Subcutaneous abdominal adipose tissue (tissue), 5 donors: ENCODE measurements around the gene MARCHF4.
"Not testable (repeated sequence)": the region's sequence is repeated elsewhere in the genome, so short reads cannot be mapped to it uniquely, and the experiment has no call there.

ENCODE experiments used
- H3K27ac ChIP-seq: one replicate; pipeline ENCODE4 v1.7.0; 2013; ENCODE audit warnings: low read depth, mild to moderate bottlenecking, inconsistent platforms, low read length, moderate library complexity
- H3K27me3 ChIP-seq, 5 donors: one replicate each; pipeline ENCODE4 v1.7.0; 2013; ENCODE audit warnings: low read length in 5 of 5, inconsistent platforms in 1 of 5; ENCODE audit not compliant: control insufficient read depth in 5 of 5, insufficient read depth in 4 of 5
- H3K36me3 ChIP-seq, 5 donors: one replicate each; pipeline ENCODE4 v1.7.0; 2013; ENCODE audit warnings: low read length in 5 of 5; ENCODE audit not compliant: control insufficient read depth in 5 of 5, insufficient read depth in 5 of 5
- H3K4me1 ChIP-seq, 5 donors: one replicate each; pipeline ENCODE4 v1.7.0; 2013; ENCODE audit warnings: low read length in 5 of 5, mild to moderate bottlenecking in 3 of 5, moderate library complexity in 1 of 5; ENCODE audit not compliant: control insufficient read depth in 5 of 5, insufficient read depth in 5 of 5
- H3K4me3 ChIP-seq, 5 donors: one replicate each; pipeline ENCODE4 v1.7.0; 2013; ENCODE audit warnings: low read length in 5 of 5, low read depth in 1 of 5
- H3K9ac ChIP-seq, 5 donors: one replicate each; pipeline ENCODE4 v1.7.0; 2013; ENCODE audit warnings: low read length in 5 of 5, mild to moderate bottlenecking in 4 of 5, moderate library complexity in 3 of 5
- H3K9me3 ChIP-seq, 5 donors: one replicate each; pipeline ENCODE4 v1.7.0; 2013; ENCODE audit warnings: low read length in 5 of 5; ENCODE audit not compliant: control insufficient read depth in 5 of 5
- donor health status: healthy.
- donor health status: healthy.
- donor health status: healthy.
- donor health status: healthy.
- donor health status: healthy.

MARCHF4 gene

GRCh38 chr2:216392018-216392562 is 19.8 kb upstream of the MARCHF4 start:
- H3K4me1 ChIP-seq = no peaks in the 10 kb centered on the region
- H3K27me3 ChIP-seq = peaks cover 0 to 5% (median 0%) of the 10 kb centered on the region in 5 donors
- H3K4me3 ChIP-seq = no peak overlapping the region
- H3K9ac ChIP-seq = no peak overlapping the region
- H3K27ac ChIP-seq = no peak overlapping the region
- no peaks in the 10 kb centered on the region for H3K36me3 ChIP-seq
- H3K9me3 ChIP-seq = peaks cover 0 to 3% (median 2%) of the 10 kb centered on the region in 5 donors

- Histone ChIP-seq H3K36me3 (no peaks in the 10 kb centered on the region), H3K9ac (no peak overlapping the region), H3K4me1 (no peaks in the 10 kb centered on the region), H3K27ac (no peak overlapping the region), H3K4me3 (no peak overlapping the region), H3K9me3 (peaks cover 0 to 3% (median 2%) of the 10 kb centered on the region in 5 donors), H3K27me3 (peaks cover 0 to 5% (median 0%) of the 10 kb centered on the region in 5 donors)
Observed at GRCh38 chr2:216391401-216391800, 19.1 kb upstream of the MARCHF4 start.

GRCh38 chr2:216389570-216389969 is 17.3 kb upstream of the MARCHF4 start:
- Histone ChIP-seq H3K9me3 (peaks cover 0 to 3% (median 2%) of the 10 kb centered on the region in 5 donors), H3K36me3 (no peaks in the 10 kb centered on the region), H3K4me3 (no peak overlapping the region), H3K4me1 (no peaks in the 10 kb centered on the region), H3K27ac (no peak overlapping the region), H3K27me3 (peaks cover 0 to 3% (median 0%) of the 10 kb centered on the region in 5 donors), H3K9ac (no peak overlapping the region)

GRCh38 chr2:216388046-216388884 is 16.0 kb upstream of the MARCHF4 start:
- Histone ChIP-seq H3K9ac (no peak overlapping the region), H3K27ac (no peak overlapping the region), H3K9me3 (peaks cover 0 to 3% (median 2%) of the 10 kb centered on the region in 5 donors), H3K36me3 (no peaks in the 10 kb centered on the region), H3K4me1 (no peaks in the 10 kb centered on the region), H3K27me3 (peaks cover 0 to 3% (median 0%) of the 10 kb centered on the region in 5 donors), H3K4me3 (no peak overlapping the region)

GRCh38 chr2:216387262-216387661 is 15.0 kb upstream of the MARCHF4 start:
- Histone ChIP-seq H3K9me3 (peaks cover 0 to 3% (median 2%) of the 10 kb centered on the region in 5 donors), H3K27me3 (peaks cover 0 to 2% (median 0%) of the 10 kb centered on the region in 5 donors), H3K27ac (no peak overlapping the region), H3K4me1 (no peaks in the 10 kb centered on the region), H3K36me3 (no peaks in the 10 kb centered on the region), H3K4me3 (no peak overlapping the region), H3K9ac (no peak overlapping the region)

GRCh38 chr2:216385478-216385877 is 13.2 kb upstream of the MARCHF4 start:
- H3K27ac ChIP-seq = no peak overlapping the region
- H3K4me3 ChIP-seq = no peak overlapping the region
- no peaks in the 10 kb centered on the region for H3K36me3 ChIP-seq
- peaks cover 0 to 3% (median 2%) of the 10 kb centered on the region in 5 donors for H3K9me3 ChIP-seq
- no peaks in the 10 kb centered on the region for H3K4me1 ChIP-seq
- H3K27me3 ChIP-seq = peaks cover 0 to 2% (median 0%) of the 10 kb centered on the region in 5 donors
- no peak overlapping the region for H3K9ac ChIP-seq

GRCh38 chr2:216384409-216384808 is 12.1 kb upstream of the MARCHF4 start:
- not testable (repeated sequence) for H3K27ac ChIP-seq, H3K9ac ChIP-seq, H3K4me3 ChIP-seq, H3K27me3 ChIP-seq, H3K9me3 ChIP-seq, H3K4me1 ChIP-seq, H3K36me3 ChIP-seq

- H3K9ac ChIP-seq = no peak overlapping the region
Observed at GRCh38 chr2:216379977-216380376, 7.7 kb upstream of the MARCHF4 start.

GRCh38 chr2:216375286-216375685 is 3.0 kb upstream of the MARCHF4 start:
- H3K27me3 ChIP-seq = peaks cover 15 to 32% (median 20%) of the 10 kb centered on the region in 5 donors

More at GRCh38 chr2:216379977-216380376, 7.7 kb upstream of the MARCHF4 start:
- Histone ChIP-seq H3K27ac (no peak overlapping the region), H3K27me3 (no peaks in the 10 kb centered on the region), H3K9me3 (no peaks in the 10 kb centered on the region), H3K4me1 (no peaks in the 10 kb centered on the region), H3K4me3 (no peak overlapping the region), H3K36me3 (no peaks in the 10 kb centered on the region)

GRCh38 chr2:216373896-216374295 is 1.6 kb upstream of the MARCHF4 start:
- H3K9ac ChIP-seq = no peak overlapping the region
- peaks cover 0 to 18% (median 8%) of the 10 kb centered on the region in 5 donors for H3K4me1 ChIP-seq
- no peaks in the 10 kb centered on the region for H3K9me3 ChIP-seq
- H3K27me3 ChIP-seq = peaks cover 21 to 43% (median 27%) of the 10 kb centered on the region in 5 donors
- H3K4me3 ChIP-seq = no peak overlapping the region
- no peaks in the 10 kb centered on the region for H3K36me3 ChIP-seq
- no peak overlapping the region for H3K27ac ChIP-seq

More at GRCh38 chr2:216375286-216375685, 3.0 kb upstream of the MARCHF4 start:
- H3K27ac ChIP-seq = no peak overlapping the region
- no peaks in the 10 kb centered on the region for H3K36me3 ChIP-seq
- H3K9me3 ChIP-seq = no peaks in the 10 kb centered on the region
- no peak overlapping the region for H3K9ac ChIP-seq
- no peak overlapping the region for H3K4me3 ChIP-seq
- peaks cover 0 to 18% (median 8%) of the 10 kb centered on the region in 5 donors for H3K4me1 ChIP-seq
